Esophagus mucosa (tissue), 1 donor: ENCODE measurements around the gene TEF. TPM values are rescaled to one million over a fixed set of nuclear protein-coding genes. Genes with fewer than 3 reads are reported as not detected.
"Not testable (repeated sequence)": the region's sequence is repeated elsewhere in the genome, so short reads cannot be mapped to it uniquely, and the experiment has no call there.

Experiments
- ATAC-seq: fragments of 200-7000 bp; cut with Tn5 transposase; one replicate; pipeline ENCODE4 v1.9.1; 2020
- total RNA-seq: library from RNA; stranded (reverse); gene quantifications from one replicate; pipeline ENCODE4 v1.2.4, GENCODE V29; 2023
- donor health status: DM: yes; HTN: yes; CAD: no.

TEF gene
- total RNA-seq, 1 donor from 2014 or later, result 12.5 TPM

GRCh38 chr22:41429951-41430332 is 48.2 kb downstream of the TEF start:
- ATAC-seq, result no peak

GRCh38 chr22:41431656-41432055 is 49.9 kb downstream of the TEF start:
- no peak for ATAC-seq

- ATAC-seq, result not testable (repeated sequence)
These were observed 51.7 kb downstream of the TEF start for GRCh38 chr22:41433480-41433879.

GRCh38 chr22:41434361-41435003 is 52.7 kb downstream of the TEF start:
- peak; percentile 12 for ATAC-seq

- ATAC-seq, result no peak
These were observed 53.8 kb downstream of the TEF start for GRCh38 chr22:41435560-41435959.

- no peak for ATAC-seq
These were observed 54.8 kb downstream of the TEF start for GRCh38 chr22:41436322-41437113.

GRCh38 chr22:41437198-41437597 is 55.5 kb downstream of the TEF start:
- ATAC-seq, result no peak

- ATAC-seq, result not testable (repeated sequence)
These were observed 58.8 kb downstream of the TEF start for GRCh38 chr22:41440511-41440910.

- peak; percentile 16 for ATAC-seq
These were observed 60.6 kb downstream of the TEF start for GRCh38 chr22:41442240-41442792.

GRCh38 chr22:41444360-41445128 is 62.8 kb downstream of the TEF start:
- peak; percentile 64 for ATAC-seq

- ATAC-seq, result no peak
These were observed 63.7 kb downstream of the TEF start for GRCh38 chr22:41445129-41446056.

- no peak for ATAC-seq
These were observed 64.3 kb downstream of the TEF start for GRCh38 chr22:41446057-41446501.

GRCh38 chr22:41446639-41447434 is 65.1 kb downstream of the TEF start, which contains the start of gene TOB2:
TOB2 (minus strand) TSS chr22:41446801; CDS start chr22:41437345, 9,456 bp downstream.
- peak; percentile 81 for ATAC-seq

GRCh38 chr22:41447435-41448188 is 65.9 kb downstream of the TEF start:
- peak; percentile 3 for ATAC-seq

GRCh38 chr22:41448189-41448808 is 66.6 kb downstream of the TEF start:
- peak; percentile 75 for ATAC-seq
